ENCODE results near the gene SLC35D2.
"Not testable (repeated sequence)": the region's sequence is repeated elsewhere in the genome, so short reads cannot be mapped to it uniquely, and the experiment has no call there.

SLC35D2 gene

GRCh38 chr9:96309850-96310249 lies 73.7 kb downstream of the SLC35D2 start:
- DNase-seq (ENCODE audit: low spot score), result no peak

- not testable (repeated sequence) for DNase-seq (ENCODE audit: low spot score)
Measured at GRCh38 chr9:96306958-96307357, 76.6 kb downstream of the SLC35D2 start.

DNA sequence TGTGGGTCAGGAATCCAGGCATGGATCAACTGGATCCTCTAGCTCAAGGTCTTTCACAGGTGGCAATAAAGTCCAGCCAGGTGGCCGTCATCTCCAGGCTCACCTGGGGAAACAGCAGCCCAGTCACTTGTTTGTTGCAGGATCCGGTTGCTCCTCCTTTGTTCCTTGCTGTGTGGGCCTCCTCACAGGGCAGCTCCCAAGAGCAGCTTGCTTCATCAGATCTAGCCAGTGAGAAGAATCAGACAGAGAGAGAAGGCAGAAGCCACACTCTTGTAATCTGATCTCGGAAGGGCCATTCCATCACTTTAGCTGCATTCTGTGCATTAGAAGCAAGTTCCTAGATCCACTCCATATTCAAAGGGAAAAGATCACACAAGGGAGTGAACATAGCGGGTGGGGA lies 78.3 kb downstream of the SLC35D2 start:
- no peak for DNase-seq (ENCODE audit: low spot score)

- DNase-seq (ENCODE audit: low spot score), result no peak
Measured at GRCh38 chr9:96304230-96304629, 79.3 kb downstream of the SLC35D2 start.

GRCh38 chr9:96302021-96302420 lies 81.5 kb downstream of the SLC35D2 start, which contains the start of gene HSD17B3:
TSS of gene HSD17B3 (minus strand) at chr9:96302176. CDS start at chr9:96302104, 72 bp downstream.
- DNase-seq (ENCODE audit: low spot score), result no peak

DNA sequence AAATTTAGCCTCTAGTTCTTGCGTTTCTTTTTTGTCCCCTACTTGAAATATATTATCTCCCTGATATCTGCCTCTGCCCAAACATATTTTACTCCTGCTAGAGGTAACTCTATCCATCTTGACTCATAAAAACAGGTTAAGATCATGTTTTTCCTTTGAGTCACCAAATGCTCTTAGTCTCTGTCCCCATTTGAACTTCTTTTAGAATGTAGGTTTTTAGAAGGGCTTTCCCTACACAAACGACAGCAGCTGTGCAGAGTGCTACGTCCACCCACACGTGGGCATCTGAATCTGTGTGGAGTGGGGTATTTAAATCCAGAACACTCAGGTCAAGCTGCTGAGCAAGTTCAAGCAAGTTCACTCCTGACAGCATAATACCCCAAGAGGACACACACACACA lies 83.7 kb downstream of the SLC35D2 start:
- no peak for DNase-seq (ENCODE audit: low spot score)

DNA sequence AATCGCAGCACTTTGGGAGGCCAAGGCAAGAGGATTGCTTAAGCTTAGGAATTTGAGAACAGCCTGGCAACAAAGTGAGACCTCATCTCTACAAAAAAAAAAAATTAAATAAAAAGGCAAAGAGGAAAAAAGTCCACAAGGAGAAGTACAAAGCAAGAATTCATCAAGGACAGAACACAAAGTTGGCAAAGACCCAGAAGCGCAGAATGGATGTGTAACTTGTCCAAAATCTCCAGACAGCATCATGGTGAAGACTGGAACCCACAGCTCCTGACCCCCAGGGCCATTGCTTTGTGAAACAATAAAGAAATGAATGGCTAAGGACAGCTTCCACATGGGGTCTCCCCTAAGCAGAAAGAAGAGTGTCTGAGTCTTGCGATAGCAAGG lies 89.4 kb downstream of the SLC35D2 start:
- peak; percentile 3 for DNase-seq (ENCODE audit: low spot score)

GRCh38 chr9:96293498-96294158 lies 89.9 kb downstream of the SLC35D2 start:
- peak; percentile 32 for DNase-seq (ENCODE audit: low spot score)

DNA sequence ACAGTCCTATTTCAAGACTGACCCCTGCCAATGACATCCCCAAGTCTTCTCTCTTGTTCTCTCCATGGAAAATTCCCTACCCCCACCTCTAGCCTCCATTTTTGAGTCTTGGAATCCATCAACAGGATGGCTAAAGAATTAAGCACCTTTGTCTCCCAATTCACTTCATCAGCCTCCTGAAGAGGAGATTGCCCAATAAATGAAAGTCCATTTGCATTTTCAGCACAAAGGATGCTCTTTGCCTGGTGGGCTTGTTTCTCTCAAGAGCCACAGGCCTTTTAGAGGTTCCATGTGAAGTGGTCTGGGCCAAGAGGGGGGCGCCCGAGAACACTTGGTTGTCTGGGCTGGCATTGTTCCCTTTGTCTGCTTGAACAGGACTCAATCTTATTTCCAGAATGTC lies 94.1 kb downstream of the SLC35D2 start:
- no peak for DNase-seq (ENCODE audit: low spot score)

DNA sequence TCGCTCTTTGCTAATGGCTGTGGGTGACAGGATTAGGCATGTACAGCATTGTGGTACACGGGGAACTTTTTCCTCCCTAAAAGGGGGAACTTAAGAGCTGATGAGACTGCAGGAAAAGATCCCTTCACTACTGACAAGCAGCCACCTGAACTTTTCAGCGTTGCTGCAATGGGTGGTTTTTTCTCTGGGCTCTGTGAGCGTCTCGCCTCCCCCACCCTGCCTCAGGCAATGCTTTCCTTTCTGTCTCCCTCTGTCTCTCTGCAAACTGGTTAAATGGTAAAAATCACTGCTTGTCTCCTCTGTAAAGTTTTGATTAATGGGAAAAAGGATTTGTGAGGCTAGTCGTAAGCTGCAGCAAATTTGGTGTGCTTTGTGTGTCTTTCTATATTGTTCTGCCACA lies 101.9 kb downstream of the SLC35D2 start:
- DNase-seq (ENCODE audit: low spot score), result no peak

DNA sequence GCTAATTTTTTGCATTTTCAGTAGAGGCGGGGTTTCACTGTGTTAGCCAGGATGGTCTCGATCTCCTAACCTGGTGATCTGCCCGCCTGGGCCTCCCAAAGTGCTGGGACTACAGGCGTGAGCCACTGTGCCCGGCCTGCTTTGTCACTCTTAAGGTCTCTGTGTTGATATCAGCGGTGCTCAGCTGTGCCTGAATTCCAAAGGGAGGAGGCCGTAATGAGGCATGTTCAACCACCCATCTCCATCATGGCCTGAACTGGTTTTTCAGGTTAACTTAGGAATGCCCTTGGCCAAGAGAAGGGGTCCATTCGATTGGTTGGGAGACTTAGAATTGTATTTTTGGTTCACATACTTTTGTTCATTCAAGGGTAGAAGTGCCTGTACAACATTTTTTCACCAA lies 103.6 kb downstream of the SLC35D2 start:
- no peak for DNase-seq (ENCODE audit: low spot score)

DNA sequence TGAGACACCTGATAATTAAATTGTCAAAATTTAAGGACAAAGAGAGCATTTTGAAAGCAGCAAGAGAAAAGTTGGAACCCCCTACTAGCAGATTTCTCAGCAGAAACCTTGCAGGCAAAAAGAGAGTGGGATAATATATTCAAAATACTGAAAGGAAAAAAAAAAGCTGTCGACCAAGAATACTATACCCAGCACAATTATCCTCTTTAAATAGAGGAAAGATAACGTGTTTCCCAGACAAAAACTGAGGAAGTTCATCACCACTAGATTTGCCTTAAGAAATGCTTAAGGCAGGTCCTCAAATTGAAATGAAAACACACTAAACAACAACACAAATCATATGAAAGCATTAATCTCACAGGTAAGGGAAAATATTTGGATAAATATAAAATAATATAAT lies 108.6 kb downstream of the SLC35D2 start:
- DNase-seq (ENCODE audit: low spot score), result no peak

All from pons (tissue), 1 donor.